ELR (cell line): ENCODE results near the gene LRRC37A.
"Not testable (repeated sequence)": the region's sequence is repeated elsewhere in the genome, so short reads cannot be mapped to it uniquely, and the experiment has no call there.

Experiments used
- DNase-seq: peaks from one replicate; pipeline ENCODE4 v3.0.0-alpha.2; 2015; ENCODE audit warnings: low read depth

LRRC37A gene

DNA sequence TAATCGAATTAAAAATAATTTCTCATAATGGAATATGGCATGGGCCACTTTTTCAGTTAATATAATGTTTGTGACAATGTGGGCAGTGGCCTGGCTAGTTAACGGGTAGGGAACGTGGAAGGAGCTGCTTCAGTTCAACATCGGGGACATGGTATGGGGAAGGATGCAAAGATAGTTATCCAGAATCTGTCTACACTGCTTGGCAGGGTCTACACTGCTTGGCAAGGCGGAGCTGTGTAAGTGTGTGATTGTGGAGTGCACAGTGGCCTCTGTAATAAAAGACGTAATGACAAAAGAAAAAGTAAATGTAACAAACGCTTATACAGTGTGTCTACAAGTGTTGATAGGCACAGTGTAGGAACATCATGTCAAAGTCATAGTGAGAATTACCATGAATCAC lies 7.3 kb upstream of the LRRC37A start:
- not testable (repeated sequence) for DNase-seq

DNA sequence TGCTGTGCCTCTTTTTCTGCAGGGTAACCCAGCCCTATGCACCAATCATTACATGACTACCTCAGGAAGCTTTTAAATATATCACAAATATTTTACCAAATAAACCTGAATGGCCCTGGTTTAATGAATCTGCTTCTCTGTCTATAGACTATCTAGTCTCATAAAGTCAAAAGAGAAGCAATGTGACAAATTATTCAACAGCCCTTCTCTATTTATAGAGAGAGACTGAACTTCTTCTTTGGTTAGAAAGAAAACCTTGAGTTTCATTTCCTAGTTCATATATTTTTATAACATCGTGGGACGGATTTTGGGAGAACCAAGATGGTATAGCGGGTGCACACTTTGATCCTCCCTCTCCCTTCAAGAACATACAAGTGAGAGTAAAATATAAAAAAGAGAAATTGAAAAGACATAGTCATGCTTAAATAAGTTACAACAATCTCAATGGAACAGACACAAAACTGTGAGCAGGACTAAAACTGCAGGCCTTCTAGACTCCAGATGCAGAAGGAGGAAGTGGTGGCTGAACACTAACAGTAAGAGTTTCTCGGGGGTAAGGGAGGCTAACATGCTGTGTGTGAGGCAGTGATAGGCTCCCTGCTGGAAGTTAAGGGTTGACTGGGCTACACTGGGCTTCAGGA lies 3.9 kb upstream of the LRRC37A start:
- not testable (repeated sequence) for DNase-seq

DNA sequence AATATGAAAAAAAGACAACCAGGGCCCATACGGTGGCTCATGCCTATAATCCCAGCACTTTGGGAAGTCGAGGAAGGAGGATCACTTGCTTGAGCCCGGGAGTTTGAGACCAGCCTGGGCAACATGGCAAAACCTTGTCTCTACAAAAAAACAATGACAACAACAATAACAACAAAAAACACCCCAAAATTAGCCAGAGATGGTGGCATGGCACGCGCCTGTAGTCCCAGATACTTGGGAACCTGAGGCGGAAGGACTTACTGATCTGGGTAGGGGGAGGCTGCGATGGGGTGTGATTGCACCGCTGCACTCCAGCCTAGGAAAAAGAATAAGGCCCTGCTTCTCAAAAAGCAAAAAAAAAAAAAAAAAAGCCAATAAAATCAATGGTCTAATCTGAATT lies 3.3 kb upstream of the LRRC37A start:
- DNase-seq = not testable (repeated sequence)

DNA sequence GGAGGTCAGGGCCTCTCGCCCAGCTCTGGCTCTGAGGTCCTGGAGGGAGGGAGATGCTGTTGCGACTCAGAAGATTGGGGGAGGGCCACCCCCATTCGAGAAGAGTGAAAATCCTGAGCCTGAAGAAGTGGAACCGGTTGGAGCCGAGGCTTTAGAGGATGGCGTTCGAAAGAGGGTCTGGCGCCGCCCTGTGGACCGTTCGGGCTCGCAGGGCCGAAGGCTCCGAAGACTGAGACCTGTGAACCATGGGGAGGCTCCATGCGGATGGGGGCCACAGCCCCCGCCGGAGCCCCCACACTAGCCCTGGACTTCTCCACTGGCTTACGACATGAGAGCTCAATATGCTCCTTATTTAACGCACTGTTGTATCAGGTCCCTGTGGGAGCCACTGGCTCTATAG lies 46.3 kb downstream of the LRRC37A start:
- not testable (repeated sequence) for DNase-seq

DNA sequence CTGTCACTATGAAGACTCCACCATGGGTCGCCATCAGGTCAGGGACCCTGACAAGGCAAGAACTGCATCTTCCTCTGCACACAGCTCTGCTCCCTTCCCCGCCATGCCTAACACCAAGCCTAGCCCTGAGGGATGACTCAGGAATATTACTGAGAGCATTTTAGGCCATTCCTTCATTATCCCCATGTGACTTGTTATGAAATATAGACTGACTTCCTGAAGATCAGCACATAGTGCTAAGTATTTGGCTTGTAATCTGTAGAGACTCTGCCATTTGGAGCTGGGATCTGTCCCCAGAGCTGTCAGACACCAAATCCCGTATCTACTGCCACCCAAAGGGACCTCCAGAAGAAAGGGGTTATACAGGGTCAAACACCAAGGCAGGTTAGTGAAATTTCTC lies 47.2 kb downstream of the LRRC37A start:
- DNase-seq = not testable (repeated sequence)

DNA sequence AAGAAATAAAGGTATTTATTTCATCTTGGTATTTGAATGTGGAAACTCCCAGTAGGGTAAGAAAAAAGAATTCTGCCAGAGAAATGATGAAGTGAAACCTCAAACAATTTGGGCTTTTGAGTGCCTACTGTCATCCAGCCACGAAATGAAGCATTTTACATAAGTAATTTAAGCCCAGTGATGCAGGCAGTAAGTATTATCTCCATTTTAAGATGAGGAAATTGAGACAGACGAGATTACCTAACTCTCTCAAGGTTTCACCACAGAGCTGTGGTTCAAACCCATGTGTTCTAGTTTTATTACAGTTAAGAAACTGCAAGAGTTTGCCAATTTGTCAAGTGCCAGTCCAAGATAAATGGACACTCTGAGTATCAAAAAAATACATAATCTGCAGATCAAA lies 53.4 kb downstream of the LRRC37A start:
- not testable (repeated sequence) for DNase-seq

DNA sequence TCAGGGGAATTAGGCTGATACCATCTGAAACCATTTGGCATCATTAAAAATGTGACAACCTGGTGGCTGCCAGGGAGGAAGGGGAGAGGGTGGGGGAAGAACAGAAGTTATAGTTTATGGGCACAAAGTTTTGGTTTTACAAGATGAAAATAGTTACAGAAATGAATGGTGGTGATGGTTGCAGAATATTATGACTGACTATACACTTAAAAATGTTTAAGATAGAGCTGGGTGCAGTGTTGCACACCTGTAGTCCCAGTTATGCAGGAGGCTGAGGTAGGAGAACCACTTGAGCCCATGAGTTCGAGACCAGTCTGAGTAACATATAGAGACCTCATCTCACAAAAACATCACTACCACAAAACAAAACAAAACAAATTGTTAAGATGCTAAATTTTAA lies 54.1 kb downstream of the LRRC37A start:
- DNase-seq = not testable (repeated sequence)

DNA sequence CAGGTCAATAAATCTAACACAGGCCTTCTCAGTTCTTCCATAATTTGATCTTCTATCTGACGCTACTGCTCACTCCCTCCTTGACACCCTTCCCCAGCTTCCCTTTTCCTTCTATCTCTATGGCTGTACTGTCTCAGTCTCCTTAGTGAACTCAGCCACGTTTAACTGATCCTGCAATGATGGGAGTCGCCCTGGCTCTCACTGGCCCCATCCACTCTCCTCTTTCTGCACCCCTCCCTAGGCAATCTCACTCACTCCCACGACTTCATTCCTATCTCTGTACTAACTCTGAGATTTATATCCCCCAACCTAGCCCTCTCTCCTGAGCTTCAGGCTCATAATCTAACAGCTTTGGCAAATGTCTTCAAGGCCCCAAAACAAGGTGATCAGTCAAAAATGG lies 58.9 kb downstream of the LRRC37A start:
- DNase-seq = not testable (repeated sequence)

DNA sequence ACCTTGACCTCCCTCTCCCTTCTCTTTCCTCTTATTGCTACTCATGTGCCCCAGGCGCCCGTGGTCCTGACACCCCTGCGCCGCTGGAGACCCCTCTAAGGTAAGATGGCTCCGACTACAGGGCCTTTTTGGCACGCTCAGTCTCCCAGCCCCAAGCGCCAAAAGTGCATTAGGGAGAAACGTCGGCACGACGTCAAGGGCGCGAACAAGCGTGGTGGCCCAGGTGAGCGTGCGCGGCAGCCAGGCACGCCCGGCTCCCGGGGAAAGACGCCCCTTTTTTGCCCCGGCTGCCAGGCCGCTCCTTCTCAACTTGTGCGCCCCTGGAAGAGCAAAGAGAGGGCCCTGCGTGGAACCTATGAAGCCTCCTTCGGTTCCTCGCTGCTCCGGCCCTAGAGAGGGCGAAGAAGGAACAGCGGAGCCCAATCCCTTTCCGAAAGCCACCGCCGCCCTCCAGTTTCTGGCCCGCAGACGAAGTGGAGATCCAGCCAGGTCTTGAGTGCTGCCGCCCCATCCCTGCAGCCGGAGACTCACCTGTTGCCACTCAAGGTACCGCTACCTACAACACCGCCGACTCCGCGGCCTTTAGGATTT lies 66.3 kb downstream of the LRRC37A start:
- DNase-seq = not testable (repeated sequence)

DNA sequence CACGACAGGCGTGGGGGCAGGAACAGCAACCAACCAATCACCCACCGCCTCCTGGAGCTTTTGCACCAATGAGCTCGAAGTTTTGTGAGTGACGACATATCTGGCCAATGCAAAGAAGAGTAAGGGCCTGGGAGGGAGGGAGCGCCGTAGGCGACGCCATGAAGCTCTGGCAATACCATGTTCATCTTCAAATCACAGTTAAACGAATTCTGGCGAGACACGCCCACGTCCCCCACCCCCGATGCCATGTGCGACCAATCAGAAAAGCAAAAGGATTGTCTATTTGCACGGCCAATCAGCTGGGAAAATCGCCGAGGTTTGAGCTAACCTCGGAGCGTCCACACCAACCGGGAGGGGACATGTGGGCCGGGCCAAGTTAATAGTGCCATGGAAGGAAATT lies 66.8 kb downstream of the LRRC37A start, which contains the start of gene ARL17B:
Gene ARL17B (minus strand): TSS at position 12 of the 400 bp plus-strand sequence. CDS start 3,369 bp downstream, outside the sequence.
- DNase-seq = not testable (repeated sequence)

DNA sequence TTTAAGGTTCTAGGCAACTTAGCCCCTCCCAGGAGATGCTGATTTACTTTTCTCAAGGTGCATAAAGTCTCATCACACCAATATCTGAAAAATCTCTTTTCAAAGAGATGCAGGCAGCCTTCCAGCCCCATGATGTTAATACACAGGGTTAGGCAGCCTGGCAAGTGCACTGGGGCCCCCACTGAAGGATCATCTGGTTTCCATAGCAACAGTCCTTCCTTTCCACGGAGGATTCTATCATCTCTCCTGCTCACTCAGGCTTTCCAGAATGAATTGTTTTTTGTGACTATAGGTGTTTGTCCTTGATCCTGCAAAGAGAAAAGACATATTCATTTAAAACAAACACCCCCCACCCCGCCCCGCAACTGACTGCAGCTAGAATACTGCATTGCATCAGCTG lies 72.6 kb downstream of the LRRC37A start:
- DNase-seq = not testable (repeated sequence)

DNA sequence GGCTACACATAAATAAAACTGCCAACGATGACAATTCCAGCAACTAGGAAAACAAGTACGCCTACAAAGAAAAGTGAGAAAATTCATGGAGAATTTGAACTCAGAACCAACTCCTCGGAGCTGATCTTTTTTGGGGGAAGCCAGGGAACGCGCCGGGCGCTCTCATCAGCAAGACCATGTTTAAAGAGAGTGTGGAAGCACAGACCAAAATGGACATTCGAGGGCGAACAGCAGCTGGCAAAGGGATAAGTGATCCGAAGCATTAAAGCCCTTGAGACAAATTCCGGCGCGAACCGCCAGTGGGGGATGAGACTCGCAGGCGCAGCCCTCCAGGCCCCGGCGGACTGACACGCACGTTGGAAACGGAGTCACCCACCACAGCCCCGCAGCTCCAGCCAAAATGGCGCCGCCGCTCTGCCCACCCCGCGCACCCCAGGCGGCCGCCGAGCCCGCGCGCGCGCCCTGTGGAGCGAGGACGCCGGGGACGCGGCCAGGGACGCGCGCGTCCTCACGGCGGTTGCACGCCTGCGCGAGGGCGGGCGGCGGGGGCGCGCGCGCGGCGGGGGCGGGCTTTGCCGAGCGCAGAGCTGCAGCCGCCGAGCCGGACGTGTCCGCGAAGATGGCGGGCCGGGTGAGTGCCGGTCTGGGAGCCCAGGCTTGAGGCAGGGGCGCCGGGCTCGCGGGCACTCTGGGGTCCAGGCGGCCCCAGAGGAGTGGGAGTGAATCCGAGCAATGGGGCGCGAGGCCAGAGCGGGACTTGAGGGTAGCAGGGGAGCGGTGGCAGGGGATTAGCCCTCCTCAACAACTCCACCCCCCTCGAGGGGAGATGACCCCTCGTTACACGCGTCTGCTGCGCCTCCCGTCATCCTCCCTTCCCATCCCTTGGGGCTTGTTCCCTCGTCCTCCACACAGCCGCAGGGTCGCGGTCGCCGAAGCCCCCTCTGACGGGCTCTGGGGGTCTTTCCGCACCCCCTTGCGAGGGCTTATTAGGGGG lies 77.6 kb downstream of the LRRC37A start:
- not testable (repeated sequence) for DNase-seq

DNA sequence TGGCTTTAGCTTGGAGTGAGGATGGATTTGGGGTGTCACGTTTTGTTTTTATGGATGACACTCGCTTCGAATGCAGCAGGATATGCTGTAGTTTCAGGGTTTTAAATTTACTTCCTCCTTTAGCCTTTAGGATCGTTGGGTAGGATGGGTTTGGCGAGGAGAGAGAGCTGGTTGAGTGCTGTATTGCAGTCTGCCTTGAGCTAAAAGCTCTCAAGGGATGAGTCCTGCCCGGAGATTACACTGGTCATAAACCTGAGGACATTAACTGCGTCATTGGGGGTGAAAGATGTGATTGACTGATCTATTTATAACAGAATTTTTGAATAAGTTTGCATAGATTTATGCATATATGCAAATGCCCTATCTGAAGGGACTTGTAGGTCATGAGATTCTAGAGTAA lies 78.5 kb downstream of the LRRC37A start:
- DNase-seq = not testable (repeated sequence)

DNA sequence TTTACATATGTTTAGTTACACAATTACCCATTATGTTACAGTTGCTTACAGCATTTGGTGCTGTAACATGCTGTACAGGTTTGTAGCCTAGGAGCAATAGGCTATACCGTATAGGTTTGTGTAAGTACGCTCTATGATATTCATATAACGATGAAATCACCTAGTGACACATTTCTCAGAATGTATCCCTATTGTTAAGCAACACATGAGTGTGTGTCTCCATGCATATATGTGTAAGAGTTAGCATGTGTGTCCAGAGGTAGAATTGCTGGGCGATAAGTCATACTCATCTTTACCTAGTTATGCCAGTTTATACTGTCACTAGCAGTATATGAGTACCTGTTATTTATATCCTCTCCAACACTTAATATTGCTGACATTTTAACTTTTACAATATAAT lies 88.2 kb downstream of the LRRC37A start:
- DNase-seq = not testable (repeated sequence)

DNA sequence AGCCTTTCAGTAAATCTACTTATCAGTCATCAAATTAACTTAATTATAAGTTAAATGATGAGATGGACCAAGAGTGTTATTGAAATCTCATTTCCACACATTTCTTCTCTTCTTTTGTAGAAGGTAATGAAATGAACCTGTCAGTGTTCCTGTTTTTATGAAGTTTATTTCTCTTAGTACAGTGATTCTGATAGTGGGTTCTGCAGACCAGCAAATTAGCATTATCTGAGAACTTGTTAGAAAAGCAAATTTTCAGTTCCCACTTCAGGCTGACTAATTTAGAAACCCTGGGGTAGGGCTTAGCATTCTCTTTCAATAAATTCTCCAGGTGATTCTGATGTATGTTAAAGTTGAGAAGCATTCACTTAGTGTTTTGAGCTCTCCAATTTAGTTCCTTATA lies 90.6 kb downstream of the LRRC37A start:
- not testable (repeated sequence) for DNase-seq
